ENCODE data around the gene RALGPS1.
A peak's percentile ranks its signal among the peaks of the same experiment; 100 is the strongest.

The RALGPS1 gene

DNA sequence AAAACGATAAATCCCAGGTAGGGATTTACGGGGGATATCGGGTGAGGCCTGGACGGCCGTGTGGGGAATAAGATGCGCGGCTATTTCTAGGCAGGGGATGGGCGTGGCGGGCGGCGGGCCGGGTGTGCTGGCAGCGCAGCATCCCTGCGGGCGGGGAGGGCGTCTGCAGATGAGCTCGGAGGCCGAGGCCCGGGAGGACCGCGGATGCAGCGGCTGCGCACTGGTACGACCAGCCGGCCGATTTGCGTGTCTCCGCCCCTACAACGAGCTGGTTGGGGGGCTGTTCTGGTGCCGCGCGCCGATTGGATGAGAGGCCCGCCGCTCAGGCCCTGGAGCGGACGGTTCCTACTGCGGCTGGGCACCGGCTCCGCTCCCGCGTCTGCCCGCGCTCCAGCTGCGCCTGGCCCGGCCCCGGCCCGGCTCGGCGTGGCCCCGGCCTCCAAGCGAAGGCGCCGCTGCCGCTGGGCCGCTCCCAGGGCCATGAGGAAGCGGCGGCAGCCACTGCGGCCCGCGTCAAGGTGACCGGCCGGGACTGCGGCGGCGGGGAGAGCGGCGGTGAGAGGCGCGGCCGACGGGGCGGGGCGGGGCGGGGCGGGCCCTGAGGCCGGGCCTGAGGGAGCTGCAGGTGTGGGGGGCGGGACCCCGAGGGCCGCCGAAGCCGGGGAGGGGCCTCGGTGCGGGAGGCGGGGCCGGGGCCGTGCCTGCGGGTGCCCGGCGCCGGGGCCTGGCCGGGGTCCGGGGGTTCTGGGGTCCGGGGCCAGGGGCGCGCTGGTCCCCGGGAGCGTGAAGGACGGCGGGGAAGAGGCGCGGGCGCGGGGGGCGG lies at the start of gene RALGPS1 (continued):
- TF ChIP-seq, protein P1, sequence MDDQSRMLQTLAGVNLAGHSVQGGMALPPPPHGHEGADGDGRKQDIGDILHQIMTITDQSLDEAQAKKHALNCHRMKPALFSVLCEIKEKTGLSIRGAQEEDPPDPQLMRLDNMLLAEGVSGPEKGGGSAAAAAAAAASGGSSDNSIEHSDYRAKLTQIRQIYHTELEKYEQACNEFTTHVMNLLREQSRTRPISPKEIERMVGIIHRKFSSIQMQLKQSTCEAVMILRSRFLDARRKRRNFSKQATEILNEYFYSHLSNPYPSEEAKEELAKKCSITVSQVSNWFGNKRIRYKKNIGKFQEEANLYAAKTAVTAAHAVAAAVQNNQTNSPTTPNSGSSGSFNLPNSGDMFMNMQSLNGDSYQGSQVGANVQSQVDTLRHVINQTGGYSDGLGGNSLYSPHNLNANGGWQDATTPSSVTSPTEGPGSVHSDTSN (CRISPR knock-in tag; IDR thresholded peaks at IDR 0.05): peak; percentile 97
- TF ChIP-seq ATF2 (tag by site-specific recombination; IDR thresholded peaks at IDR 0.05; ENCODE audit: low read depth): no peak
- no peak for TF ChIP-seq ZNF416 (tag by site-specific recombination; IDR thresholded peaks at IDR 0.05)
- no peak for TF ChIP-seq SETDB1 (IDR thresholded peaks at IDR 0.05; ENCODE audit: insufficient read length, low read length)
- no peak for TF ChIP-seq ZNF560 (tag by site-specific recombination; IDR thresholded peaks at IDR 0.05; ENCODE audit: borderline replicate concordance)
- TF ChIP-seq ZNF610 (tag by site-specific recombination; IDR thresholded peaks at IDR 0.05; ENCODE audit: borderline replicate concordance): no peak
- TF ChIP-seq ZNF626 (tag by site-specific recombination; IDR thresholded peaks at IDR 0.05): no peak
- TF ChIP-seq ZNF23 (tag by site-specific recombination; IDR thresholded peaks at IDR 0.05; ENCODE audit: borderline replicate concordance): no peak
- no peak for TF ChIP-seq ZNF558 (tag by site-specific recombination; IDR thresholded peaks at IDR 0.05)
- no peak for TF ChIP-seq ZNF837 (tag by site-specific recombination; IDR thresholded peaks at IDR 0.05)
- TF ChIP-seq KLF7 (tag by site-specific recombination; IDR thresholded peaks at IDR 0.05; ENCODE audit: borderline replicate concordance): 0 out of 2 replicates have a peak, but pooled peaks have one; percentile 50
- TF ChIP-seq, protein P2, sequence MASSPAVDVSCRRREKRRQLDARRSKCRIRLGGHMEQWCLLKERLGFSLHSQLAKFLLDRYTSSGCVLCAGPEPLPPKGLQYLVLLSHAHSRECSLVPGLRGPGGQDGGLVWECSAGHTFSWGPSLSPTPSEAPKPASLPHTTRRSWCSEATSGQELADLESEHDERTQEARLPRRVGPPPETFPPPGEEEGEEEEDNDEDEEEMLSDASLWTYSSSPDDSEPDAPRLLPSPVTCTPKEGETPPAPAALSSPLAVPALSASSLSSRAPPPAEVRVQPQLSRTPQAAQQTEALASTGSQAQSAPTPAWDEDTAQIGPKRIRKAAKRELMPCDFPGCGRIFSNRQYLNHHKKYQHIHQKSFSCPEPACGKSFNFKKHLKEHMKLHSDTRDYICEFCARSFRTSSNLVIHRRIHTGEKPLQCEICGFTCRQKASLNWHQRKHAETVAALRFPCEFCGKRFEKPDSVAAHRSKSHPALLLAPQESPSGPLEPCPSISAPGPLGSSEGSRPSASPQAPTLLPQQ (tag by site-specific recombination; IDR thresholded peaks at IDR 0.05): no peak
- peak; percentile 83 for TF ChIP-seq ZNF335 (tag by site-specific recombination; conservative IDR thresholded peaks at IDR 0.05)
- TF ChIP-seq ZNF791 (tag by site-specific recombination; IDR thresholded peaks at IDR 0.05): no peak
- no peak for TF ChIP-seq ZNF211 (tag by site-specific recombination; IDR thresholded peaks at IDR 0.05; ENCODE audit: low read depth)
- TF ChIP-seq, protein P3, sequence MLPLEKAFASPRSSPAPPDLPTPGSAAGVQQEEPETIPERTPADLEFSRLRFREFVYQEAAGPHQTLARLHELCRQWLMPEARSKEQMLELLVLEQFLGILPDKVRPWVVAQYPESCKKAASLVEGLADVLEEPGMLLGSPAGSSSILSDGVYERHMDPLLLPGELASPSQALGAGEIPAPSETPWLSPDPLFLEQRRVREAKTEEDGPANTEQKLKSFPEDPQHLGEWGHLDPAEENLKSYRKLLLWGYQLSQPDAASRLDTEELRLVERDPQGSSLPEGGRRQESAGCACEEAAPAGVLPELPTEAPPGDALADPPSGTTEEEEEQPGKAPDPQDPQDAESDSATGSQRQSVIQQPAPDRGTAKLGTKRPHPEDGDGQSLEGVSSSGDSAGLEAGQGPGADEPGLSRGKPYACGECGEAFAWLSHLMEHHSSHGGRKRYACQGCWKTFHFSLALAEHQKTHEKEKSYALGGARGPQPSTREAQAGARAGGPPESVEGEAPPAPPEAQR (tag by site-specific recombination; IDR thresholded peaks at IDR 0.05): no peak
- TF ChIP-seq, protein P4, sequence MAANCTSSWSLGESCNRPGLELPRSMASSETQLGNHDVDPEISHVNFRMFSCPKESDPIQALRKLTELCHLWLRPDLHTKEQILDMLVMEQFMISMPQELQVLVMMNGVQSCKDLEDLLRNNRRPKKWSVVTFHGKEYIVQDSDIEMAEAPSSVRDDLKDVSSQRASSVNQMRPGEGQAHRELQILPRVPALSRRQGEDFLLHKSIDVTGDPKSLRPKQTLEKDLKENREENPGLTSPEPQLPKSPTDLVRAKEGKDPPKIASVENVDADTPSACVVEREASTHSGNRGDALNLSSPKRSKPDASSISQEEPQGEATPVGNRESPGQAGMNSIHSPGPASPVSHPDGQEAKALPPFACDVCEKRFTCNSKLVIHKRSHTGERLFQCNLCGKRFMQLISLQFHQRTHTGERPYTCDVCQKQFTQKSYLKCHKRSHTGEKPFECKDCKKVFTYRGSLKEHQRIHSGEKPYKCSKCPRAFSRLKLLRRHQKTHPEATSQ (tag by site-specific recombination; IDR thresholded peaks at IDR 0.05): no peak
- no peak for TF ChIP-seq ZNF221 (tag by site-specific recombination; IDR thresholded peaks at IDR 0.05; ENCODE audit: borderline replicate concordance)
- TF ChIP-seq ZNF248 (tag by site-specific recombination; IDR thresholded peaks at IDR 0.05): no peak
- peak; percentile 84 for TF ChIP-seq SP2 (tag by site-specific recombination; IDR thresholded peaks at IDR 0.05)
- TF ChIP-seq ZNF140 (tag by site-specific recombination; IDR thresholded peaks at IDR 0.05): no peak
- TF ChIP-seq GLI2 (tag by site-specific recombination; IDR thresholded peaks at IDR 0.05; ENCODE audit: borderline replicate concordance, low read depth): no peak
- TF ChIP-seq ZNF350 (tag by site-specific recombination; IDR thresholded peaks at IDR 0.05): no peak
- no peak for TF ChIP-seq INSM2 (tag by site-specific recombination; IDR thresholded peaks at IDR 0.05)
- TF ChIP-seq ZNF148 (tag by site-specific recombination; IDR thresholded peaks at IDR 0.05; ENCODE audit: borderline replicate concordance): no peak
- TF ChIP-seq ZNF239 (tag by site-specific recombination; IDR thresholded peaks at IDR 0.05): no peak
